NCI-H1092 treated with DMSO at 0.1 percent for 48 hours (cell line): ENCODE data around the gene CTIF.

ENCODE experiments used
- DNase-seq: peaks from one replicate; lab custom pipeline; 2025; lab: John Stamatoyannopoulos, UW

The CTIF gene

GRCh38 chr18:48835745-48836170, 296.9 kb downstream of the CTIF start:
- DNase-seq = no peak

GRCh38 chr18:48836231-48836805, 297.5 kb downstream of the CTIF start:
- no peak for DNase-seq

- no peak for DNase-seq
These were observed 298.2 kb downstream of the CTIF start for GRCh38 chr18:48836806-48837615.

- DNase-seq = no peak
These were observed 298.8 kb downstream of the CTIF start for GRCh38 chr18:48837676-48838075.

GRCh38 chr18:48838166-48838775, 299.4 kb downstream of the CTIF start:
- DNase-seq = no peak

GRCh38 chr18:48838921-48839818, 300.3 kb downstream of the CTIF start:
- no peak for DNase-seq

- DNase-seq = no peak
These were observed 301.1 kb downstream of the CTIF start for GRCh38 chr18:48839819-48840490.

- peak; percentile 5 for DNase-seq
These were observed 301.7 kb downstream of the CTIF start for GRCh38 chr18:48840491-48840877.

- no peak for DNase-seq
These were observed 302.8 kb downstream of the CTIF start for GRCh38 chr18:48841381-48842258.

- no peak for DNase-seq
These were observed 303.6 kb downstream of the CTIF start for GRCh38 chr18:48842259-48843061.

- DNase-seq = no peak
These were observed 304.3 kb downstream of the CTIF start for GRCh38 chr18:48843162-48843561.

GRCh38 chr18:48843596-48843995, 304.8 kb downstream of the CTIF start:
- DNase-seq = no peak

- DNase-seq = no peak
These were observed 305.4 kb downstream of the CTIF start for GRCh38 chr18:48844271-48844670.

GRCh38 chr18:48845174-48845573, 306.3 kb downstream of the CTIF start:
- no peak for DNase-seq

- no peak for DNase-seq
These were observed 307.6 kb downstream of the CTIF start for GRCh38 chr18:48846423-48846932.

GRCh38 chr18:48847807-48848486, 309.1 kb downstream of the CTIF start:
- DNase-seq = no peak

GRCh38 chr18:48848641-48849143, 309.9 kb downstream of the CTIF start:
- no peak for DNase-seq

- no peak for DNase-seq
These were observed 312.2 kb downstream of the CTIF start for GRCh38 chr18:48850822-48851598.
